ENCODE measurements around the gene FAM168A.

The FAM168A gene

DNA sequence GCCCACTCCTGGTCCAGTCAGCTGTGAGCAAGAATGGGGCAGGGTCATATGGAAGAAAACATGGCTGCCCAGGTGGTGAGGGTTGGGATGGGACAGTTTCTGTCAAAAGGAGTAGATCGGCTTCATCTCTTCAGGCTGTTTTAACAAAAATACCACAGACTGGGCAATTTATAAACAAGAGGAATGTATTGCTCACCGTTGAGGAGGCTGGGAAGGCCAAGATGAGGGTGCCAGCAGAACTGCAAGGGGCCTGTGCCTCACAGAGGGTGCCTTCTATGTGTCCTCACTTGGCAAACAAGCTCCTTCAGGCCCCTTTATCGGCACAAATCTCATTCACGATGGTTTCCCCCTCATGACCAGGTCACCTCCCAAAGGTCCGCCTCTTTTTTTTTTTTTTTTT is 239.8 kb downstream of the FAM168A start:
- TF ChIP-seq, protein P1, sequence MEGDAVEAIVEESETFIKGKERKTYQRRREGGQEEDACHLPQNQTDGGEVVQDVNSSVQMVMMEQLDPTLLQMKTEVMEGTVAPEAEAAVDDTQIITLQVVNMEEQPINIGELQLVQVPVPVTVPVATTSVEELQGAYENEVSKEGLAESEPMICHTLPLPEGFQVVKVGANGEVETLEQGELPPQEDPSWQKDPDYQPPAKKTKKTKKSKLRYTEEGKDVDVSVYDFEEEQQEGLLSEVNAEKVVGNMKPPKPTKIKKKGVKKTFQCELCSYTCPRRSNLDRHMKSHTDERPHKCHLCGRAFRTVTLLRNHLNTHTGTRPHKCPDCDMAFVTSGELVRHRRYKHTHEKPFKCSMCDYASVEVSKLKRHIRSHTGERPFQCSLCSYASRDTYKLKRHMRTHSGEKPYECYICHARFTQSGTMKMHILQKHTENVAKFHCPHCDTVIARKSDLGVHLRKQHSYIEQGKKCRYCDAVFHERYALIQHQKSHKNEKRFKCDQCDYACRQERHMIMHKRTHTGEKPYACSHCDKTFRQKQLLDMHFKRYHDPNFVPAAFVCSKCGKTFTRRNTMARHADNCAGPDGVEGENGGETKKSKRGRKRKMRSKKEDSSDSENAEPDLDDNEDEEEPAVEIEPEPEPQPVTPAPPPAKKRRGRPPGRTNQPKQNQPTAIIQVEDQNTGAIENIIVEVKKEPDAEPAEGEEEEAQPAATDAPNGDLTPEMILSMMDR (IDR thresholded peaks at IDR 0.05; ENCODE audit: insufficient read depth, low read length, poor library complexity, severe bottlenecking), result no peak
- no peak for DNase-seq (ENCODE audit: extremely low read depth, insufficient read length)
- H3K36me3 ChIP-seq (ENCODE audit: control insufficient read depth, insufficient read depth, low read length), result no peaks in the 10 kb centered on the region

DNA sequence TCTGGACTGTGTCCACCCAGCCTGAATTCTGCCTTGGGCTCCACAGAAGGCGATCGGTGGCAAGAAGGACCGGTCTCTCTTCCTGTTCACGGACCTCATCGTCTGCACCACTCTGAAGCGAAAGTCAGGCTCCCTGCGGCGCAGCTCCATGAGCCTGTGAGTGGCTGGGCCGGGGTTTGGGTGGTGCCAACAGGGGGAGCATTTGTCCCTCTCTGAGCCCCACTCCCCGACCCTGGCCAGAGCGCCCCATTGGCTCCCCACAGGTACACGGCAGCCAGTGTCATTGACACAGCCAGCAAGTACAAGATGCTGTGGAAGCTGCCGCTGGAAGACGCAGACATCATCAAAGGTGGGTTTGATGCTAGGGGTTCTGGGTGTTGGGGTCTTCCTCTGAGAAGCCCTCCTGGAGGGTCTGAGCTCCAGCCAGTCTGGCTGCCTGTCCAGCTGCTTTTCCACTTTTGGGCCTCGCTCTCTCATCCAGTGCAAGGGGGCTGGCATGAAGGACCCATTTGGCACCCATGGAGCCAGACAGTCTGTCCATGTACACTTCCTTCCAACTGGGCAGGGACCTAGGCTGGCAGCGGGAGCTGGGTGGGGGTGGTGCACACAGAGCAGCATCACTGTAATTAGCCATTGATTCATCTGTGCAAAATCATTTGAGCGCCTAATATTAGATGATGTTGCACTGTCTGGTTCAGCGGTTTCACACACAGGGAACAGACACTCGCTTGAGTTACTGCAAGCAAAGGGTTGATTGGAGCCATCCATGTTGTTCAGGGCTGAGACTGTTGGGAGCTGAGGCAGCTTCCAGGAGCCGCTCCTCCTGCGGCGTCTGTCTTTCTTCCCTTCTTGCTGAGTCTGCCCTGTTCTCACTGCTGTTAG is 240.7 kb downstream of the FAM168A start:
- H3K4me3 ChIP-seq (replicated peaks; ENCODE audit: low read depth, low read length), result no peak overlapping the region
- H3K36me3 ChIP-seq (ENCODE audit: control insufficient read depth, insufficient read depth, low read length), result no peaks in the 10 kb centered on the region
- TF ChIP-seq, protein P1 (IDR thresholded peaks at IDR 0.05; ENCODE audit: insufficient read depth, low read length, poor library complexity, severe bottlenecking), result no peak
- no peak for DNase-seq (ENCODE audit: extremely low read depth, insufficient read length)
- no peaks in the 10 kb centered on the region for H3K27me3 ChIP-seq (replicated peaks; ENCODE audit: control insufficient read depth, insufficient read depth, low read length)

More for the DNA sequence above, 239.8 kb downstream of the FAM168A start:
- Histone ChIP-seq H3K4me3 (replicated peaks; ENCODE audit: low read depth, low read length) (no peak overlapping the region), H3K27me3 (replicated peaks; ENCODE audit: control insufficient read depth, insufficient read depth, low read length) (no peaks in the 10 kb centered on the region)

DNA sequence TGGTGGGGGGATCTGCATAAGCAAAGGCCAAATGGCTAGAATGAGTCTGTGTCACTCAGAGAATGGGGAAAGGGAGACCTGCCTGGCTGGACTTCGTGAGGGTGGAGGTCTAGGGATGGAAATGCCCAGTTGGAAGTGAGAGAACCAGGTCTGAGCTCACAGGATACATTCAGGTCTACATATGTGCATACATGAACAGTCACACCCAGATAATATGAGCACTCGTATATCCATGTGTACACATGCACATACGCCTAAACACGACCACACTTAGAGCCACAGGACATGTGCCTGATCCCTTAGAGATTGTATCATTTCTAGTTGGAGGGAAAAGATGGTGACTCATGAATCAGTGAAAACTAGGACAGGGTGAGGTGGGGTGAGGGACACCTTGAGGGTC is 242.8 kb downstream of the FAM168A start:
- H3K4me3 ChIP-seq (replicated peaks; ENCODE audit: low read depth, low read length), result no peak overlapping the region
- TF ChIP-seq, protein P1 (IDR thresholded peaks at IDR 0.05; ENCODE audit: insufficient read depth, low read length, poor library complexity, severe bottlenecking), result no peak
- no peaks in the 10 kb centered on the region for H3K36me3 ChIP-seq (ENCODE audit: control insufficient read depth, insufficient read depth, low read length)
- no peak for DNase-seq (ENCODE audit: extremely low read depth, insufficient read length)
- no peaks in the 10 kb centered on the region for H3K27me3 ChIP-seq (replicated peaks; ENCODE audit: control insufficient read depth, insufficient read depth, low read length)

DNA sequence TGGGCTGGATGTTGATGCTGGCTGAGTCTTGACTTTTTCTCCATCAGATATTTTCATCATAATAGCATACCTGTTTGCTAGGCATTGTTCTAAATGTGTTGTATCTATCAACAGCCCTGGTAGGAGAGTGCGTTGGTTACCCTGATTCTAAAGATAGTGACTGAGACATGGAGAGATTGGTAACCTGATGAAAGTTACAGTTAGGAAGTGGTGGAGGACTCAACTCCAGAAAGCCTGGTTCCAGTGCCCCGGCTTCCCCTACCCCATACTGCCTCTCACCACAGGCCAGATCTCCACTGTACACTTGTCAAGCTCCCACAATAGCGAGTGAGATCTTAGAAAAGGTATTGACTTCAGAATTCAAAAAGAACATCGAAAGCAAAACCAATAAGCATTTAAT is 244.5 kb downstream of the FAM168A start:
- Histone ChIP-seq H3K36me3 (ENCODE audit: control insufficient read depth, insufficient read depth, low read length) (no peaks in the 10 kb centered on the region), H3K27me3 (replicated peaks; ENCODE audit: control insufficient read depth, insufficient read depth, low read length) (no peaks in the 10 kb centered on the region), H3K4me3 (replicated peaks; ENCODE audit: low read depth, low read length) (no peak overlapping the region)
- no peak for DNase-seq (ENCODE audit: extremely low read depth, insufficient read length)
- TF ChIP-seq, protein P1 (IDR thresholded peaks at IDR 0.05; ENCODE audit: insufficient read depth, low read length, poor library complexity, severe bottlenecking), result no peak

DNA sequence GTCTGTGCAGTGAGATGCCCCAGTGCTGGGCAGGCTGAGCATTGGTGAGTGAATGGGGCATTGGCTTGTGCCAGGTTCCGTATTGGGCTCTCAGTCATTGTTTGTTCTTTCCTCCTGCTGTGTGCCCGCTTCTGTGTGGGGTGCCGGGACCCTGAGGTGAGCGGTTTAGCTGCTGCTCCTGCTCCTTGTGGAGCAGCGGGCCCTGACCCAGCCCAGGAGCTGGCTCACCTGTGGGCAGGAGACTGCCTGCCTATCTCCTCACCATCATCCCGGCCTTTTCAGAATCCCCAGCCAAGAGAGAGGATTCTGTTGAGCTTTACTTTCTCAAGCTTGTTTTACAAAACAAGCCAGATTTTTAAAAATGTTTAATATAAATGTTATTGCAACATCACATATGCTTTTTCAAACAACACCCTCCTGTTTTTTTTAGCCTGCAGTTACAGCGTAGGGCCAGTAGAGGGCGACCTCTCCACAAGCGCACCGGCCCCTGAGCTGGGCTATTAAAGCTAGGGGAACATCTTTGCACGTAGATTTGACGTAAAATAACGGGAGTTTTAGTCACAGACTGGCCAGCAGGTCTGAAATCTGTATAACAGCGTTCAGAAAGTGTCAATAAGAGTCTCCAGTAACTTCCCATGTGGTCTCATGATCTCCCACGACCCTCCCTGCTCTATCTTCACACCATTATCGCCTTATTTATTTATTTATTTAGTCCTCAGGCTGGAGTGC is 246.8 kb downstream of the FAM168A start:
- Histone ChIP-seq H3K4me3 (replicated peaks; ENCODE audit: low read depth, low read length) (no peak overlapping the region), H3K36me3 (ENCODE audit: control insufficient read depth, insufficient read depth, low read length) (no peaks in the 10 kb centered on the region), H3K27me3 (replicated peaks; ENCODE audit: control insufficient read depth, insufficient read depth, low read length) (no peaks in the 10 kb centered on the region)
- TF ChIP-seq, protein P1 (IDR thresholded peaks at IDR 0.05; ENCODE audit: insufficient read depth, low read length, poor library complexity, severe bottlenecking), result peak; percentile 100
- no peak for DNase-seq (ENCODE audit: extremely low read depth, insufficient read length)

Data from GM06990 (cell line).